Suprapubic skin (tissue), 3 donors: ENCODE data around the gene WDR77.

ENCODE experiments used
- EP300 ChIP-seq: sonication (generic); formaldehyde crosslinking; IDR thresholded peaks from one replicate; pipeline ENCODE4 v1.6.1; 2017; ENCODE audit warnings: antibody characterized with exemption
- POLR2A ChIP-seq, 2 donors: fragments of 450-650 bp; IDR thresholded peaks; one replicate each; pipeline ENCODE4 v1.6.1; 2017; ENCODE audit warnings: antibody characterized with exemption in 2 of 2, mild to moderate bottlenecking in 2 of 2, moderate library complexity in 2 of 2
- TF ChIP-seq, protein P1 (sequence below), 2 donors: fragments of 200-600 bp in 1 of 2; fragments of 450-650 bp in 1 of 2; sonication (generic) in 1 of 2; IDR thresholded peaks; one replicate each; pipeline ENCODE4 v1.5.1; 2016 to 2019; ENCODE audit warnings: antibody characterized with exemption in 2 of 2, mild to moderate bottlenecking in 1 of 2, moderate library complexity in 1 of 2

DNA sequence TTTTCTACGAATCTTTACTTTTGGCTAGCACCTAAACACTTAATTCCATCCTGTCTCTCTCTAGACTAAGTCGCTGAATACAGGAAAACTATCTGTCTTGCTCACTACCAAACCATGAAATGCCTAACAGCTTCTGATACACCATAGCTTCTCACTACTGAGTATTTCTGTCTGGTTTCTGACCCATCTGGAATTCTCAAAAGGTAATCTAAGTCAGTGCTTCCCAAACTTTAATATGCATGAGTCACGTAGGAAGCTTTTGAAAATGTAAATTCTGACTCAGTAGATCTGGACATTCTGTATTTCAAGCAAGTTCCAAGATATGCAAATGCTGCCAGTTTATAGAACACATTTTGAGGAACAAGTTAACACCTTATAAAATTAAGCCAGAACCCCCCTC is 12.3 kb downstream of the WDR77 start:
- TF ChIP-seq POLR2A (IDR thresholded peaks at IDR 0.05) (no peak), EP300 (no peak)
- TF ChIP-seq, protein P1, sequence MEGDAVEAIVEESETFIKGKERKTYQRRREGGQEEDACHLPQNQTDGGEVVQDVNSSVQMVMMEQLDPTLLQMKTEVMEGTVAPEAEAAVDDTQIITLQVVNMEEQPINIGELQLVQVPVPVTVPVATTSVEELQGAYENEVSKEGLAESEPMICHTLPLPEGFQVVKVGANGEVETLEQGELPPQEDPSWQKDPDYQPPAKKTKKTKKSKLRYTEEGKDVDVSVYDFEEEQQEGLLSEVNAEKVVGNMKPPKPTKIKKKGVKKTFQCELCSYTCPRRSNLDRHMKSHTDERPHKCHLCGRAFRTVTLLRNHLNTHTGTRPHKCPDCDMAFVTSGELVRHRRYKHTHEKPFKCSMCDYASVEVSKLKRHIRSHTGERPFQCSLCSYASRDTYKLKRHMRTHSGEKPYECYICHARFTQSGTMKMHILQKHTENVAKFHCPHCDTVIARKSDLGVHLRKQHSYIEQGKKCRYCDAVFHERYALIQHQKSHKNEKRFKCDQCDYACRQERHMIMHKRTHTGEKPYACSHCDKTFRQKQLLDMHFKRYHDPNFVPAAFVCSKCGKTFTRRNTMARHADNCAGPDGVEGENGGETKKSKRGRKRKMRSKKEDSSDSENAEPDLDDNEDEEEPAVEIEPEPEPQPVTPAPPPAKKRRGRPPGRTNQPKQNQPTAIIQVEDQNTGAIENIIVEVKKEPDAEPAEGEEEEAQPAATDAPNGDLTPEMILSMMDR (IDR thresholded peaks at IDR 0.05) = no peak
